Glutamatergic neuron (in vitro differentiated cells): ENCODE results near the gene C3orf33. TPM values are rescaled to one million over a fixed set of nuclear protein-coding genes. Genes with fewer than 3 reads are reported as not detected.
"Not testable (repeated sequence)": the region's sequence is repeated elsewhere in the genome, so short reads cannot be mapped to it uniquely, and the experiment has no call there.

Experiments used
- DNase-seq: peaks from one replicate; pipeline ENCODE4 v3.0.0; 2022
- H3K27ac Mint-ChIP-seq: one replicate; pipeline ENCODE4 v1.8.0; 2020; ENCODE audit warnings: mild to moderate bottlenecking, mixed read lengths, inconsistent platforms; ENCODE audit not compliant: unreplicated experiment
- H3K27me3 Mint-ChIP-seq: one replicate; pipeline ENCODE4 v1.8.0; 2020; ENCODE audit warnings: mild to moderate bottlenecking, moderate library complexity, mixed read lengths, inconsistent platforms; ENCODE audit not compliant: unreplicated experiment
- H3K36me3 Mint-ChIP-seq: one replicate; pipeline ENCODE4 v1.8.0; 2020; ENCODE audit warnings: mild to moderate bottlenecking, mixed read lengths, inconsistent platforms; ENCODE audit not compliant: unreplicated experiment
- H3K4me1 Mint-ChIP-seq: one replicate; pipeline ENCODE4 v1.8.0; 2020; ENCODE audit warnings: mild to moderate bottlenecking, low read depth, mixed read lengths, inconsistent platforms; ENCODE audit not compliant: unreplicated experiment
- H3K4me3 Mint-ChIP-seq: one replicate; pipeline ENCODE4 v1.8.0; 2020; ENCODE audit warnings: mild to moderate bottlenecking, mixed read lengths, inconsistent platforms; ENCODE audit not compliant: unreplicated experiment
- H3K9me3 Mint-ChIP-seq: one replicate; pipeline ENCODE4 v1.8.0; 2020; ENCODE audit warnings: mild to moderate bottlenecking, moderate library complexity, mixed read lengths, inconsistent platforms; ENCODE audit not compliant: unreplicated experiment
- CTCF ChIP-seq: fragments of 200-600 bp; sonication (generic); IDR thresholded peaks from one replicate; pipeline ENCODE4 v1.5.0; 2021; ENCODE audit not compliant: partially characterized antibody, unreplicated experiment
- total RNA-seq: library from RNA; stranded (reverse); fragmentation: NEBNext Ultra II Directional; extraction: Animal tissue kit (Norgen Biotek cat#: 25700); gene quantifications from one replicate; pipeline ENCODE4 v1.2.1, GENCODE V29; 2021; ENCODE audit not compliant: unreplicated experiment

C3orf33 gene
- total RNA-seq, 1 donor from 2014 or later = 1.8 TPM

- H3K4me1 Mint-ChIP-seq = peaks cover 10% of the 10 kb centered on the region
- no peak overlapping the region for H3K4me3 Mint-ChIP-seq
- no peak for TF ChIP-seq CTCF
- H3K27ac Mint-ChIP-seq = no peak overlapping the region
- no peaks in the 10 kb centered on the region for H3K9me3 Mint-ChIP-seq
- DNase-seq = no peak
- H3K27me3 Mint-ChIP-seq = no peaks in the 10 kb centered on the region
- H3K36me3 Mint-ChIP-seq = no peaks in the 10 kb centered on the region
Measured at GRCh38 chr3:155847993-155848392, 41.9 kb upstream of the C3orf33 start.

- no peak for DNase-seq
- Mint-ChIP-seq H3K27me3 (no peaks in the 10 kb centered on the region), H3K27ac (no peak overlapping the region), H3K9me3 (no peaks in the 10 kb centered on the region), H3K36me3 (no peaks in the 10 kb centered on the region), H3K4me1 (no peaks in the 10 kb centered on the region), H3K4me3 (no peak overlapping the region)
- TF ChIP-seq CTCF = no peak
Measured at GRCh38 chr3:155846119-155846518, 40.0 kb upstream of the C3orf33 start.

GRCh38 chr3:155843569-155843968, 37.5 kb upstream of the C3orf33 start:
- H3K9me3 Mint-ChIP-seq = no peaks in the 10 kb centered on the region
- H3K36me3 Mint-ChIP-seq = no peaks in the 10 kb centered on the region

GRCh38 chr3:155835341-155836071, 29.4 kb upstream of the C3orf33 start:
- no peak overlapping the region for H3K27ac Mint-ChIP-seq
- H3K4me3 Mint-ChIP-seq = no peak overlapping the region
- no peaks in the 10 kb centered on the region for H3K9me3 Mint-ChIP-seq
- DNase-seq = no peak
- no peak for TF ChIP-seq CTCF
- no peaks in the 10 kb centered on the region for H3K36me3 Mint-ChIP-seq
- no peaks in the 10 kb centered on the region for H3K27me3 Mint-ChIP-seq
- H3K4me1 Mint-ChIP-seq = no peaks in the 10 kb centered on the region

More at GRCh38 chr3:155843569-155843968, 37.5 kb upstream of the C3orf33 start:
- Mint-ChIP-seq H3K4me1 (no peaks in the 10 kb centered on the region), H3K27me3 (no peaks in the 10 kb centered on the region), H3K4me3 (no peak overlapping the region), H3K27ac (no peak overlapping the region)
- no peak for TF ChIP-seq CTCF
- no peak for DNase-seq

GRCh38 chr3:155828490-155829098, 22.5 kb upstream of the C3orf33 start:
- not testable (repeated sequence) for DNase-seq, H3K4me3 Mint-ChIP-seq, H3K27ac Mint-ChIP-seq, H3K27me3 Mint-ChIP-seq, H3K36me3 Mint-ChIP-seq, H3K4me1 Mint-ChIP-seq, H3K9me3 Mint-ChIP-seq
